ENCODE measurements around the gene IFNL1.

IFNL1 gene

DNA sequence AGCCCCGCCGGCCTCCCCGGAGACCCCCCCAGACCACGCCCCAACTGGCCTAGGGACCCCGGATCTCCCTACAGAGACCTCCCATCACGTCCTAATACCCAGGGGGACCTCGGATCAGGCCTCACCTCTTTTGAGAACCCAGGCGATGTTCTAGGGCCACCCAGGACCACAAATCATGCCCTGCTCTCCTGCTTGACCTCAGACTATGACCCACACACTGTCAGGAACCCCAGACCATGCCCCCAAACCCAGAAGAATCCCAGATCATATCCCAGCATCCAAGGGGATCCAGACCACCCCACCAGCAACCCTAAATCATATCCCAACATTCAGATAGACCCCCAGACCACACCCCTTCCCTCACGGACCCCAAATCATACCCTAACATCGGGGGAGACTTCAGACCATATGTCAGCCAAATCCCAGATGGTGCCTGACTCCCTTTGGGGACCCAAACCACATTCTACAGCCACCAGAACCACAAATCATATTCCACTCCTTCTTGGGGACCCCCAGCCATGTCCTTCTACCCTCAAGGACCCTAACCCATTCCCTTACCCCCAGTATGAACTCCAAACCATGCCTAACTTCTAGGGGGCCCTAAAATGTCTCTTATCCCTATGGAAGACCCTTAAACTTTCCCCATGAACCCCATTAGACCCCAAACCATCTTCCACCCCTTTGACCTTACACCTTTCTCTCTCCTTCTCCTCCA lies 25.1 kb downstream of the IFNL1 start:
- Histone ChIP-seq H3K4me1 (ENCODE audit: control insufficient read depth in 2 of 2, insufficient read depth in 1 of 2, low read depth in 1 of 2, low read length in 2 of 2) (peaks cover 5 to 8% of the 10 kb centered on the region in 2 donors), H3K36me3 (replicated peaks in 1 of 2; ENCODE audit: control insufficient read depth in 2 of 2, insufficient read depth in 2 of 2, low read length in 2 of 2) (no peaks in the 10 kb centered on the region), H2BK15ac (ENCODE audit: low read length) (peak overlapping the region; percentile 17), H3K4me3 (ENCODE audit: low read length in 2 of 2) (peak overlapping the region in 1 of 2 donors; percentile 43), H2BK5ac (ENCODE audit: low read length) (no peak overlapping the region), H3K18ac (ENCODE audit: low read length) (peak overlapping the region; percentile 87), H3K27me3 (ENCODE audit: control insufficient read depth in 3 of 3, insufficient read depth in 3 of 3, low read depth in 1 of 3, low read length in 3 of 3) (peaks cover 0 to 27% (median 9%) of the 10 kb centered on the region in 3 experiments), H3K23ac (ENCODE audit: low read depth, low read length, poor library complexity) (no peak overlapping the region), H3K9me3 (replicated peaks in 1 of 2; ENCODE audit: control insufficient read depth in 2 of 2, insufficient read depth in 1 of 2, low read depth in 1 of 2, low read length in 2 of 2) (no peaks in the 10 kb centered on the region), H3K4ac (ENCODE audit: low read length) (no peak overlapping the region), H2BK12ac (ENCODE audit: low read length) (no peak overlapping the region), H3K14ac (ENCODE audit: low read length) (no peak overlapping the region), H3K9ac (ENCODE audit: low read depth, low read length, poor library complexity) (peak overlapping the region; percentile 54), H3K4me2 (ENCODE audit: insufficient read depth, low read length, poor library complexity, severe bottlenecking) (no peak overlapping the region), H4K8ac (ENCODE audit: low read depth, low read length) (no peak overlapping the region), H3K27ac (replicated peaks; ENCODE audit: low read length) (peak overlapping the region; percentile 1), H2AFZ (ENCODE audit: low read length) (peak overlapping the region; percentile 0), H3K79me1 (ENCODE audit: low read depth, low read length) (no peaks in the 10 kb centered on the region), H2BK120ac (ENCODE audit: low read depth, low read length) (no peak overlapping the region), H4K91ac (ENCODE audit: low read depth, low read length, poor library complexity) (no peak overlapping the region), H2AK5ac (ENCODE audit: low read depth, low read length) (no peak overlapping the region)
- no CpG with 5 or more reads among the region's 10 CpGs for WGBS, 2 donors (ENCODE audit: extremely low coverage in 2 of 2, insufficient read length in 2 of 2, insufficient replicate concordance in 1 of 2)
- DNase-seq (ENCODE audit: low spot score): no peak

DNA sequence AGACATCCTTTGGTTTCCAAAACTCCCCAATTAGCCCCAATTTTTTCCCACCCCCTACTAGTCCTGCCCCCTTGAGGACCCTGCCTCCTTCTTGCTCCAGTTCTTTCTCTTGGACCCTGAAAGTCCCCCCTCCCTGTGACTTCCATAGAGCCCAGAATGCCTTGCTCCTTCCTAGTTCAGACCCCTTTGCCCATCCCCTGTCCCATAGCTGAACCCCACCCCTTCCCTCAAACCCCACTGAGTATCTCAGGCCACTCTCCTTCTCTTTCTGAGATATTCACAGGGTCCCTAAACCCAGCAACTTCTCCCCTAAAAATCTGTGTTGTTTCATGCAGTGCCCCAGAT lies 25.6 kb downstream of the IFNL1 start:
- Histone ChIP-seq H3K23ac (ENCODE audit: low read depth, low read length, poor library complexity) (no peak overlapping the region), H4K91ac (ENCODE audit: low read depth, low read length, poor library complexity) (no peak overlapping the region), H2BK12ac (ENCODE audit: low read length) (no peak overlapping the region), H3K79me1 (ENCODE audit: low read depth, low read length) (no peaks in the 10 kb centered on the region), H3K36me3 (replicated peaks in 1 of 2; ENCODE audit: control insufficient read depth in 2 of 2, insufficient read depth in 2 of 2, low read length in 2 of 2) (no peaks in the 10 kb centered on the region), H3K9ac (ENCODE audit: low read depth, low read length, poor library complexity) (no peak overlapping the region), H3K4me1 (ENCODE audit: control insufficient read depth in 2 of 2, insufficient read depth in 1 of 2, low read depth in 1 of 2, low read length in 2 of 2) (peaks cover 5 to 8% of the 10 kb centered on the region in 2 donors), H4K8ac (ENCODE audit: low read depth, low read length) (no peak overlapping the region), H2BK5ac (ENCODE audit: low read length) (no peak overlapping the region), H2AFZ (ENCODE audit: low read length) (no peak overlapping the region), H3K4me3 (ENCODE audit: low read length in 2 of 2) (no peak overlapping the region), H3K4me2 (ENCODE audit: insufficient read depth, low read length, poor library complexity, severe bottlenecking) (no peak overlapping the region), H3K14ac (ENCODE audit: low read length) (no peak overlapping the region), H3K27me3 (ENCODE audit: control insufficient read depth in 3 of 3, insufficient read depth in 3 of 3, low read depth in 1 of 3, low read length in 3 of 3) (peaks cover 0 to 27% (median 9%) of the 10 kb centered on the region in 3 experiments), H3K9me3 (replicated peaks in 1 of 2; ENCODE audit: control insufficient read depth in 2 of 2, insufficient read depth in 1 of 2, low read depth in 1 of 2, low read length in 2 of 2) (no peaks in the 10 kb centered on the region), H3K27ac (replicated peaks; ENCODE audit: low read length) (no peak overlapping the region), H2BK120ac (ENCODE audit: low read depth, low read length) (no peak overlapping the region), H3K4ac (ENCODE audit: low read length) (no peak overlapping the region), H2AK5ac (ENCODE audit: low read depth, low read length) (no peak overlapping the region), H2BK15ac (ENCODE audit: low read length) (no peak overlapping the region), H3K18ac (ENCODE audit: low read length) (no peak overlapping the region)
- no peak for DNase-seq (ENCODE audit: low spot score)

DNA sequence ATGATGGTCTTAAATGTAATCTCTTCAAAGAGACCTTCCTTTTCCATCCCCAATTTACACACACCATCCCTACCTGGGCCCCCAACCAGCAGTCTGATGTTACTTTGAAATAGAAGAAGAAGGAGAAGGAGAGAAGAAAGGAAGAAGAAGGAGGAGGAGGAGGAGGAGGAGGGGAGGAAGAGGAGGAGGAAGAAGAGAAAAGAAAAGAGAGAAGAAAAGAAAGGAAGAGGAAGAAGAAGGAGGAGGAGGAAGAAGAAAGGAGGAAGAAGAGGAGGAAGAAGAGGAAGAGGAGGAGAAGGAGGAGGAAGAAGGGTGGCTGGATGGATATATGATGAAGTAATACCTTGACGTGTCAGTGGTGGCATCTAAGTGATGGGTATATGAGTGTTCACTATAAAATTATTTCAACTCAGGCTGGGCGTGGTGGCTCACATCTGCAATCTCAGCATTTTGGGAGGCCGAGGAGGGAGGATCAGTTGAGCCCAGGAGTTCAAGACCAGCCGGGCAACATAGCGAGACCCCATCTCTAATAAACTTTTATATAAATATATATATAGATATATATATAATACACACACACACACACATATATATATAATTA lies 28.1 kb downstream of the IFNL1 start:
- Histone ChIP-seq H3K4me1 (ENCODE audit: control insufficient read depth in 2 of 2, insufficient read depth in 1 of 2, low read depth in 1 of 2, low read length in 2 of 2) (peaks cover 15 to 18% of the 10 kb centered on the region in 2 donors), H3K27ac (replicated peaks; ENCODE audit: low read length) (no peak overlapping the region), H2BK5ac (ENCODE audit: low read length) (no peak overlapping the region), H3K27me3 (ENCODE audit: control insufficient read depth in 3 of 3, insufficient read depth in 3 of 3, low read depth in 1 of 3, low read length in 3 of 3) (peaks cover 0 to 18% (median 9%) of the 10 kb centered on the region in 3 experiments), H4K8ac (ENCODE audit: low read depth, low read length) (no peak overlapping the region), H3K4me2 (ENCODE audit: insufficient read depth, low read length, poor library complexity, severe bottlenecking) (no peak overlapping the region), H3K14ac (ENCODE audit: low read length) (no peak overlapping the region), H2AK5ac (ENCODE audit: low read depth, low read length) (no peak overlapping the region), H3K4ac (ENCODE audit: low read length) (no peak overlapping the region), H3K36me3 (replicated peaks in 1 of 2; ENCODE audit: control insufficient read depth in 2 of 2, insufficient read depth in 2 of 2, low read length in 2 of 2) (no peaks in the 10 kb centered on the region), H4K91ac (ENCODE audit: low read depth, low read length, poor library complexity) (no peak overlapping the region), H3K4me3 (ENCODE audit: low read length in 2 of 2) (no peak overlapping the region), H3K79me1 (ENCODE audit: low read depth, low read length) (no peaks in the 10 kb centered on the region), H2BK15ac (ENCODE audit: low read length) (no peak overlapping the region), H3K18ac (ENCODE audit: low read length) (no peak overlapping the region), H2BK12ac (ENCODE audit: low read length) (no peak overlapping the region), H2BK120ac (ENCODE audit: low read depth, low read length) (no peak overlapping the region), H3K9me3 (replicated peaks in 1 of 2; ENCODE audit: control insufficient read depth in 2 of 2, insufficient read depth in 1 of 2, low read depth in 1 of 2, low read length in 2 of 2) (no peaks in the 10 kb centered on the region), H3K9ac (ENCODE audit: low read depth, low read length, poor library complexity) (no peak overlapping the region), H2AFZ (ENCODE audit: low read length) (no peak overlapping the region), H3K23ac (ENCODE audit: low read depth, low read length, poor library complexity) (no peak overlapping the region)
- WGBS, 2 donors (ENCODE audit: extremely low coverage in 2 of 2, insufficient read length in 2 of 2, insufficient replicate concordance in 1 of 2): no CpG with 5 or more reads among the region's 5 CpGs
- DNase-seq (ENCODE audit: low spot score): no peak

DNA sequence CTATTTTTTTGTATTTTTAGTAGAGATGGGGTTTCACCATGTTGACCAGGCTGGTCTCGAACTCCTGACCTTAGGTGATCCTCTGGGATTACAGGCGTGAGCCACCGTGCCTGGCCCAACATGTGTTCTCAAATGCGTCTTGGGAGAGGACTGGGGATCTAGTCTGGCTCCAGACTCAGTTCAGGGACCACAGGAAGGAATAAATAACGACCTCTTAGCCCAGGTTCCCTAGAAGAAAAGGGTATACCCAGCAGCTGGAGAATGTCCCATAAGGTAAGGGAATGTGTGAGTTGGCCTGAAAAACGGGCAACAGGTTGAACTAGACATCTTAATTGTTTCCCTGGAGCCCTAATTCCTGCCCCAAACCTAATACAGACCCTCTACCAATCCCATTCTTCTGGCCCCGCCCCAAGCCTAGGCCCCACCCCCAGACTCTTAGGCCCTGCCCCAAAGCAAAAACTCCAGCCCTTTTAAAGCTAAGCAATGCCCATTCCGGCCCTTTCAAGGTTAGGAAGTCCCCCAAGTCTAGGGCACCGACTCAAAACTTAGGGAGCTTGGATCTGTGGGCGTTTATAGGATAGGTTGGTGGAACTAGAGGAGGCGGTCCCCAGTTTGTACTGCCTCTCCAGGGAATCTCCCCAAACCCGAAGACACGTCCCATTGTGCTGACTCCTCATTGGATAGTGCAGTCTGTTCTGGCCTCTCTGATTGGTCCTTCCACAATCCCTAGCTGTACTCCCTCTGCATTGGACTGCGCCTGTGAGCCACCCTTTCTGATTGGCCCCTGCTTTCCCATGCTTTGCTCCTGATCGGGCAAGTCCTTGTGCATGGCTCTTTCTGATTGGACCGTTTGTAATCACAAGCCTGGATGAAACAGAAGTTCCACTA lies 29.8 kb downstream of the IFNL1 start:
- Histone ChIP-seq H2BK15ac (ENCODE audit: low read length) (no peak overlapping the region), H3K14ac (ENCODE audit: low read length) (no peak overlapping the region), H2AFZ (ENCODE audit: low read length) (no peak overlapping the region), H3K79me1 (ENCODE audit: low read depth, low read length) (no peaks in the 10 kb centered on the region), H2BK5ac (ENCODE audit: low read length) (no peak overlapping the region), H2AK5ac (ENCODE audit: low read depth, low read length) (no peak overlapping the region), H3K36me3 (replicated peaks in 1 of 2; ENCODE audit: control insufficient read depth in 2 of 2, insufficient read depth in 2 of 2, low read length in 2 of 2) (no peaks in the 10 kb centered on the region), H4K8ac (ENCODE audit: low read depth, low read length) (no peak overlapping the region), H2BK12ac (ENCODE audit: low read length) (no peak overlapping the region), H3K4ac (ENCODE audit: low read length) (no peak overlapping the region), H3K9me3 (replicated peaks in 1 of 2; ENCODE audit: control insufficient read depth in 2 of 2, insufficient read depth in 1 of 2, low read depth in 1 of 2, low read length in 2 of 2) (no peaks in the 10 kb centered on the region), H3K4me2 (ENCODE audit: insufficient read depth, low read length, poor library complexity, severe bottlenecking) (no peak overlapping the region), H2BK120ac (ENCODE audit: low read depth, low read length) (no peak overlapping the region), H3K23ac (ENCODE audit: low read depth, low read length, poor library complexity) (no peak overlapping the region), H3K4me1 (ENCODE audit: control insufficient read depth in 2 of 2, insufficient read depth in 1 of 2, low read depth in 1 of 2, low read length in 2 of 2) (peaks cover 11 to 13% of the 10 kb centered on the region in 2 donors), H3K4me3 (ENCODE audit: low read length in 2 of 2) (no peak overlapping the region), H3K27ac (replicated peaks; ENCODE audit: low read length) (no peak overlapping the region), H3K9ac (ENCODE audit: low read depth, low read length, poor library complexity) (no peak overlapping the region), H4K91ac (ENCODE audit: low read depth, low read length, poor library complexity) (no peak overlapping the region), H3K18ac (ENCODE audit: low read length) (no peak overlapping the region), H3K27me3 (ENCODE audit: control insufficient read depth in 3 of 3, insufficient read depth in 3 of 3, low read depth in 1 of 3, low read length in 3 of 3) (peaks cover 0 to 12% (median 3%) of the 10 kb centered on the region in 3 experiments)
- no peak for DNase-seq (ENCODE audit: low spot score)
- WGBS, 2 donors (ENCODE audit: extremely low coverage in 2 of 2, insufficient read length in 2 of 2, insufficient replicate concordance in 1 of 2): no CpG with 5 or more reads among the region's 16 CpGs

Data from neuronal stem cell (in vitro differentiated cells).